ENCODE measurements around the gene PARG. TPM values are rescaled to one million over a fixed set of nuclear protein-coding genes. Genes with fewer than 3 reads are reported as not detected.

The PARG gene
- total and polyA plus RNA-seq, 4 donors = 4.5 to 16.9 (median 9.0) TPM

Small RNAs within 50 kb of the gene (small RNA-seq; reads per million reads assigned to genes)
- gene RNA5SP317 = not detected
- gene SNORA74C-2 = 0.13 reads per million

Other genes with a start within 250 kb of the PARG start
- 10 to 100 TPM in 1 of 2 donors, 1 to 10 TPM in 1; 5.2 to 67.9 TPM for gene OGDHL, start 179.7 kb downstream of the PARG start, total RNA-seq
- gene OGDHL, start 179.7 kb downstream of the PARG start, polyA plus RNA-seq = 10 to 100 TPM; 41.2 to 58.3 TPM
- gene TIMM23B, start within 50 bp of the PARG start, total RNA-seq = 10 to 100 TPM in 1 of 2 donors, 1 to 10 TPM in 1; 9.1 to 23.1 TPM
- 10 to 100 TPM in 1 of 2 donors, 1 to 10 TPM in 1; 6.2 to 10.4 TPM for gene TIMM23B, start within 50 bp of the PARG start, polyA plus RNA-seq
- gene AGAP6, start 46.4 kb upstream of the PARG start, total RNA-seq = 1 to 10 TPM; 3.0 to 9.4 TPM
- gene AGAP6, start 46.4 kb upstream of the PARG start, polyA plus RNA-seq = 1 to 10 TPM; 3.1 to 4.8 TPM
- 10 to 100 TPM; 14.8 to 18.8 TPM for gene WASHC2A, start 125.9 kb upstream of the PARG start, total RNA-seq
- 1 to 10 TPM; 5.3 to 7.5 TPM for gene WASHC2A, start 125.9 kb upstream of the PARG start, polyA plus RNA-seq